DOHH2 (cell line): ENCODE results near the gene ATP7B.
"Not testable (repeated sequence)": the region's sequence is repeated elsewhere in the genome, so short reads cannot be mapped to it uniquely, and the experiment has no call there.

Experiments used
- H3F3A ChIP-seq: fragments of 200-600 bp; sonication (generic), shearing (Covaris generic); 2 replicates; pipeline ENCODE4 v1.6.0; 2016; ENCODE audit warnings: antibody characterized with exemption, mild to moderate bottlenecking; ENCODE audit not compliant: control insufficient read depth, insufficient read depth
- H3K27ac ChIP-seq: fragments of 200-600 bp; sonication (generic); 2 replicates; pipeline ENCODE4 v1.5.1; 2014; ENCODE audit warnings: low read depth, mild to moderate bottlenecking, low read length, moderate library complexity
- H3K27me3 ChIP-seq: fragments of 200-600 bp; sonication (generic); 2 replicates; pipeline ENCODE4 v1.6.1; 2014; ENCODE audit warnings: mild to moderate bottlenecking, low read length, mixed read lengths; ENCODE audit not compliant: control insufficient read depth
- H3K36me3 ChIP-seq: fragments of 200-600 bp; sonication (generic); 2 replicates; pipeline ENCODE4 v1.6.1; 2014; ENCODE audit warnings: mild to moderate bottlenecking, low read length, moderate library complexity, mixed read lengths; ENCODE audit not compliant: control insufficient read depth
- H3K4me1 ChIP-seq: fragments of 200-600 bp; sonication (generic); 2 replicates; pipeline ENCODE4 v1.6.1; 2014; ENCODE audit warnings: mild to moderate bottlenecking, low read length, mixed read lengths; ENCODE audit not compliant: control insufficient read depth
- H3K4me2 ChIP-seq: fragments of 200-600 bp; sonication (generic); 2 replicates; pipeline ENCODE4 v1.6.0; 2014; ENCODE audit warnings: mild to moderate bottlenecking, low read length, moderate library complexity
- H3K4me3 ChIP-seq: fragments of 200-600 bp; sonication (generic); 2 replicates; pipeline ENCODE4 v1.5.1; 2014; ENCODE audit warnings: mild to moderate bottlenecking, low read length, mixed read lengths
- H3K79me2 ChIP-seq: fragments of 200-600 bp; sonication (generic); 2 replicates; pipeline ENCODE4 v1.6.1; 2014; ENCODE audit warnings: mild to moderate bottlenecking, low read length, mixed read lengths; ENCODE audit not compliant: control insufficient read depth
- H3K9me2 ChIP-seq: fragments of 200-600 bp; sonication (generic); replicated peaks from 2 replicates; pipeline ENCODE4 v1.6.1; 2014; ENCODE audit warnings: mild to moderate bottlenecking, low read length, mixed read lengths; ENCODE audit not compliant: control insufficient read depth
- H3K9me3 ChIP-seq: fragments of 200-600 bp; sonication (generic); 2 replicates; pipeline ENCODE4 v1.6.1; 2014; ENCODE audit warnings: antibody characterized with exemption, low read length, mixed read lengths; ENCODE audit not compliant: control insufficient read depth, insufficient read depth
- H4K20me1 ChIP-seq: fragments of 200-600 bp; sonication (generic); 2 replicates; pipeline ENCODE4 v1.6.0; 2014; ENCODE audit warnings: low read depth, mild to moderate bottlenecking, antibody characterized with exemption, low read length, moderate library complexity; ENCODE audit not compliant: control insufficient read depth, insufficient read depth
- CTCF ChIP-seq: fragments of 200-600 bp; sonication (generic); IDR thresholded peaks from one replicate; pipeline ENCODE4 v1.5.1; 2014; ENCODE audit warnings: antibody characterized with exemption, mild to moderate bottlenecking, low read depth, low read length; ENCODE audit not compliant: poor library complexity, severe bottlenecking
- EZH2phosphoT487 ChIP-seq: fragments of 200-600 bp; sonication (generic); IDR thresholded peaks from 2 replicates; pipeline ENCODE4 v1.6.1; 2017; ENCODE audit warnings: borderline replicate concordance, mild to moderate bottlenecking, antibody characterized with exemption, low read length, moderate library complexity, mixed read lengths

ATP7B gene

GRCh38 chr13:51995677-51996551 lies 15.3 kb downstream of the ATP7B start:
- Histone ChIP-seq H3F3A (no peaks in the 10 kb centered on the region), H3K36me3 (no peaks in the 10 kb centered on the region), H3K9me3 (no peaks in the 10 kb centered on the region), H4K20me1 (no peaks in the 10 kb centered on the region), H3K9me2 (no peaks in the 10 kb centered on the region), H3K27ac (no peak overlapping the region), H3K27me3 (peaks cover 41% of the 10 kb centered on the region), H3K4me1 (no peaks in the 10 kb centered on the region), H3K4me3 (no peak overlapping the region), H3K79me2 (no peaks in the 10 kb centered on the region), H3K4me2 (no peak overlapping the region)
- TF ChIP-seq EZH2phosphoT487: no peak
- no peak for TF ChIP-seq CTCF

- Histone ChIP-seq H3K27ac (no peak overlapping the region), H3K79me2 (no peaks in the 10 kb centered on the region)
- TF ChIP-seq CTCF (no peak), EZH2phosphoT487 (no peak)
These were observed 17.5 kb downstream of the ATP7B start for GRCh38 chr13:51993713-51994112.

GRCh38 chr13:51988988-51989618 lies 22.1 kb downstream of the ATP7B start:
- TF ChIP-seq EZH2phosphoT487: no peak
- Histone ChIP-seq H4K20me1 (no peaks in the 10 kb centered on the region), H3K79me2 (no peaks in the 10 kb centered on the region)

More at GRCh38 chr13:51993713-51994112, 17.5 kb downstream of the ATP7B start:
- no peaks in the 10 kb centered on the region for H3F3A ChIP-seq
- no peaks in the 10 kb centered on the region for H3K9me3 ChIP-seq
- no peak overlapping the region for H3K4me3 ChIP-seq
- H3K36me3 ChIP-seq: no peaks in the 10 kb centered on the region
- peaks cover 35% of the 10 kb centered on the region for H3K27me3 ChIP-seq
- no peaks in the 10 kb centered on the region for H3K4me1 ChIP-seq
- no peaks in the 10 kb centered on the region for H4K20me1 ChIP-seq
- no peak overlapping the region for H3K4me2 ChIP-seq
- H3K9me2 ChIP-seq: no peaks in the 10 kb centered on the region

GRCh38 chr13:51984904-51985303 lies 26.3 kb downstream of the ATP7B start:
- not testable (repeated sequence) for H3K36me3 ChIP-seq, H3K9me2 ChIP-seq, H3K27me3 ChIP-seq, H3K4me2 ChIP-seq, H3K27ac ChIP-seq, H3F3A ChIP-seq, H3K79me2 ChIP-seq, H3K4me3 ChIP-seq, H3K4me1 ChIP-seq, H4K20me1 ChIP-seq, H3K9me3 ChIP-seq

More at GRCh38 chr13:51988988-51989618, 22.1 kb downstream of the ATP7B start:
- H3K4me2 ChIP-seq: no peak overlapping the region
- H3K9me3 ChIP-seq: no peaks in the 10 kb centered on the region
- no peak overlapping the region for H3K4me3 ChIP-seq
- peaks cover 9% of the 10 kb centered on the region; the same call in 1 of the 2 replicates for H3K27me3 ChIP-seq
- no peaks in the 10 kb centered on the region for H3F3A ChIP-seq
- no peak overlapping the region for H3K27ac ChIP-seq
- no peaks in the 10 kb centered on the region for H3K36me3 ChIP-seq
- H3K9me2 ChIP-seq: no peaks in the 10 kb centered on the region
- no peaks in the 10 kb centered on the region for H3K4me1 ChIP-seq

GRCh38 chr13:51983292-51983691 lies 28.0 kb downstream of the ATP7B start:
- H3K27me3 ChIP-seq, H3K36me3 ChIP-seq, H3K4me3 ChIP-seq, H4K20me1 ChIP-seq, H3K4me2 ChIP-seq, H3K27ac ChIP-seq, H3K79me2 ChIP-seq, H3K4me1 ChIP-seq, H3K9me3 ChIP-seq, H3K9me2 ChIP-seq, H3F3A ChIP-seq: not testable (repeated sequence)
